Measurements from ENCODE around the gene ST8SIA6. TPM values are rescaled to one million over a fixed set of nuclear protein-coding genes. Genes with fewer than 3 reads are reported as not detected.

ST8SIA6 gene
- total RNA-seq, 1 donor from 2014 or later: not detected

- no peak for DNase-seq
- Mint-ChIP-seq H3K27me3 (ENCODE audit: unreplicated experiment) (no peaks in the 10 kb centered on the region), H3K4me3 (ENCODE audit: unreplicated experiment) (no peak overlapping the region), H3K27ac (ENCODE audit: unreplicated experiment) (no peak overlapping the region), H3K4me1 (ENCODE audit: low read depth, unreplicated experiment) (no peaks in the 10 kb centered on the region), H3K36me3 (ENCODE audit: unreplicated experiment) (no peaks in the 10 kb centered on the region), H3K9me3 (ENCODE audit: unreplicated experiment) (no peaks in the 10 kb centered on the region)
- TF ChIP-seq, protein P1, sequence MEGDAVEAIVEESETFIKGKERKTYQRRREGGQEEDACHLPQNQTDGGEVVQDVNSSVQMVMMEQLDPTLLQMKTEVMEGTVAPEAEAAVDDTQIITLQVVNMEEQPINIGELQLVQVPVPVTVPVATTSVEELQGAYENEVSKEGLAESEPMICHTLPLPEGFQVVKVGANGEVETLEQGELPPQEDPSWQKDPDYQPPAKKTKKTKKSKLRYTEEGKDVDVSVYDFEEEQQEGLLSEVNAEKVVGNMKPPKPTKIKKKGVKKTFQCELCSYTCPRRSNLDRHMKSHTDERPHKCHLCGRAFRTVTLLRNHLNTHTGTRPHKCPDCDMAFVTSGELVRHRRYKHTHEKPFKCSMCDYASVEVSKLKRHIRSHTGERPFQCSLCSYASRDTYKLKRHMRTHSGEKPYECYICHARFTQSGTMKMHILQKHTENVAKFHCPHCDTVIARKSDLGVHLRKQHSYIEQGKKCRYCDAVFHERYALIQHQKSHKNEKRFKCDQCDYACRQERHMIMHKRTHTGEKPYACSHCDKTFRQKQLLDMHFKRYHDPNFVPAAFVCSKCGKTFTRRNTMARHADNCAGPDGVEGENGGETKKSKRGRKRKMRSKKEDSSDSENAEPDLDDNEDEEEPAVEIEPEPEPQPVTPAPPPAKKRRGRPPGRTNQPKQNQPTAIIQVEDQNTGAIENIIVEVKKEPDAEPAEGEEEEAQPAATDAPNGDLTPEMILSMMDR (IDR thresholded peaks at IDR 0.05; ENCODE audit: partially characterized antibody, unreplicated experiment): no peak
These were observed 97.6 kb downstream of the ST8SIA6 start for GRCh38 chr10:17356820-17357219.

DNA sequence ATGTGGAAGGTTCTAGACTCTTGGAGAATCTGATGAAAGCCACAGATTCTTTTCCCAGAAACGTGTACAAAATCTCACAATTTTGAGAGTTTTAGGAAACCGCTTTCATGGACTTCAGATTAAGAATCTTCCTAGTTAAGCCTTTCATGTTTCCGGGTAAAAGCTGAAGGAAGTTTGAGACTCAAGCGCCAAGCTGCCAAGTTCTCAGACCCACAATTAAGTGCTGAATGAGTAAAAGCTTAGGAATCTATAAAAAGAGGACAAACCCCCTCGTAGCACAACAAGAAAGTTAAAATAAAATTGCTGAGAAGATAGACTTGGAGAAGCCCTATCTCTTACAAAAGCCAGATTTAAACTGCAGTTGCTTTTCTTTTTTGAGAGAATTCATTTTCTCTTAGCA lies 99.6 kb downstream of the ST8SIA6 start:
- no peak for DNase-seq
- no peaks in the 10 kb centered on the region for H3K4me1 Mint-ChIP-seq (ENCODE audit: low read depth, unreplicated experiment)
- no peak overlapping the region for H3K27ac Mint-ChIP-seq (ENCODE audit: unreplicated experiment)
- H3K4me3 Mint-ChIP-seq (ENCODE audit: unreplicated experiment): no peak overlapping the region
- peaks cover 2% of the 10 kb centered on the region for H3K27me3 Mint-ChIP-seq (ENCODE audit: unreplicated experiment)
- TF ChIP-seq, protein P1 (IDR thresholded peaks at IDR 0.05; ENCODE audit: partially characterized antibody, unreplicated experiment): no peak
- H3K9me3 Mint-ChIP-seq (ENCODE audit: unreplicated experiment): no peaks in the 10 kb centered on the region
- H3K36me3 Mint-ChIP-seq (ENCODE audit: unreplicated experiment): no peaks in the 10 kb centered on the region

GRCh38 chr10:17353568-17354300 lies 100.7 kb downstream of the ST8SIA6 start:
- TF ChIP-seq, protein P1 (IDR thresholded peaks at IDR 0.05; ENCODE audit: partially characterized antibody, unreplicated experiment): no peak
- no peak overlapping the region for H3K4me3 Mint-ChIP-seq (ENCODE audit: unreplicated experiment)
- H3K9me3 Mint-ChIP-seq (ENCODE audit: unreplicated experiment): no peaks in the 10 kb centered on the region
- no peak overlapping the region for H3K27ac Mint-ChIP-seq (ENCODE audit: unreplicated experiment)
- DNase-seq: no peak
- no peaks in the 10 kb centered on the region for H3K4me1 Mint-ChIP-seq (ENCODE audit: low read depth, unreplicated experiment)
- H3K36me3 Mint-ChIP-seq (ENCODE audit: unreplicated experiment): no peaks in the 10 kb centered on the region
- H3K27me3 Mint-ChIP-seq (ENCODE audit: unreplicated experiment): peaks cover 2% of the 10 kb centered on the region

DNA sequence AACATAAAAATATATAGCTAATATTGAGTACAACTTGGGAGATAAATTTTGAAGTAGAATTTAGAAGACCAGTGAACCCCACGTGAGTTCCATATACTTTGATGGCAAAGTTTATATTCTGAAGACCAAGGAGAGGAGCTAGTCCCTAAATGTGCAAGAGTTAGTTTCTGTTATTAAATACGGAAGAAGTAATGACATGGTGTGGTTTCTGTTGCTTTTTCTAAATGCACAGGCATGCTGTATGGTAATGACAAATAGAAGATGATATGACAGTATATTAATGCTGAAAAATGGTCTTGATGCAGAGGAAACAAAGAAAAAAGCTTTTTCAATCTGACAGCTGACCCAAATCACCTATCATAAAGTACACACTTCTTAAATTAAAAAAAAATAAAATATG lies 101.8 kb downstream of the ST8SIA6 start:
- H3K4me3 Mint-ChIP-seq (ENCODE audit: unreplicated experiment): no peak overlapping the region
- H3K27me3 Mint-ChIP-seq (ENCODE audit: unreplicated experiment): peaks cover 2% of the 10 kb centered on the region
- TF ChIP-seq, protein P1 (IDR thresholded peaks at IDR 0.05; ENCODE audit: partially characterized antibody, unreplicated experiment): no peak
- no peaks in the 10 kb centered on the region for H3K9me3 Mint-ChIP-seq (ENCODE audit: unreplicated experiment)
- no peak overlapping the region for H3K27ac Mint-ChIP-seq (ENCODE audit: unreplicated experiment)
- no peaks in the 10 kb centered on the region for H3K4me1 Mint-ChIP-seq (ENCODE audit: low read depth, unreplicated experiment)
- H3K36me3 Mint-ChIP-seq (ENCODE audit: unreplicated experiment): no peaks in the 10 kb centered on the region
- DNase-seq: no peak

DNA sequence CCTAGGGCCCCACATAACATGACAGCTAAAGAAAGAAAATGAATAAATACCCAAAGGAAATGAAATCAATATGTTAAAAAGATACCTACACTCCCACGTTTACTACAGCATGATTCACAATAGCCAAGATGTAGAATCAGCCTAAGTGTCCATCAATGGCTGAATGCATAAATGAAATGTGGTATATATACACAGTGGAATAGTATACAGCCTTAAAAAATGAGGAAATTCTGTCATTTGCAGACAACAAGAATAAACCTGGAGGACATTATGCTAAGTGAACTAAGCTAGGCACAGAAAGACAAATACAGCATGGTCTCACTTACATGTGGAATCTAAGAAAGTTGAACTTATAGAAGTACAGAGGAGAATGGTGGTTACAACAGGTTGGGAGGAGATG lies 102.9 kb downstream of the ST8SIA6 start:
- no peaks in the 10 kb centered on the region for H3K4me1 Mint-ChIP-seq (ENCODE audit: low read depth, unreplicated experiment)
- H3K9me3 Mint-ChIP-seq (ENCODE audit: unreplicated experiment): no peaks in the 10 kb centered on the region
- peaks cover 2% of the 10 kb centered on the region for H3K27me3 Mint-ChIP-seq (ENCODE audit: unreplicated experiment)
- DNase-seq: no peak
- TF ChIP-seq, protein P1 (IDR thresholded peaks at IDR 0.05; ENCODE audit: partially characterized antibody, unreplicated experiment): no peak
- H3K27ac Mint-ChIP-seq (ENCODE audit: unreplicated experiment): no peak overlapping the region
- H3K36me3 Mint-ChIP-seq (ENCODE audit: unreplicated experiment): no peaks in the 10 kb centered on the region
- no peak overlapping the region for H3K4me3 Mint-ChIP-seq (ENCODE audit: unreplicated experiment)

All from glutamatergic neuron (in vitro differentiated cells).